GM19035 (cell line): ENCODE data around the gene MAP2K5.

Source experiments
- ATAC-seq: cut with Tn5 transposase; IDR thresholded peaks from one replicate; pipeline ENCODE4 v1.9.1; 2021; ENCODE audit not compliant: unreplicated experiment

The MAP2K5 gene

DNA sequence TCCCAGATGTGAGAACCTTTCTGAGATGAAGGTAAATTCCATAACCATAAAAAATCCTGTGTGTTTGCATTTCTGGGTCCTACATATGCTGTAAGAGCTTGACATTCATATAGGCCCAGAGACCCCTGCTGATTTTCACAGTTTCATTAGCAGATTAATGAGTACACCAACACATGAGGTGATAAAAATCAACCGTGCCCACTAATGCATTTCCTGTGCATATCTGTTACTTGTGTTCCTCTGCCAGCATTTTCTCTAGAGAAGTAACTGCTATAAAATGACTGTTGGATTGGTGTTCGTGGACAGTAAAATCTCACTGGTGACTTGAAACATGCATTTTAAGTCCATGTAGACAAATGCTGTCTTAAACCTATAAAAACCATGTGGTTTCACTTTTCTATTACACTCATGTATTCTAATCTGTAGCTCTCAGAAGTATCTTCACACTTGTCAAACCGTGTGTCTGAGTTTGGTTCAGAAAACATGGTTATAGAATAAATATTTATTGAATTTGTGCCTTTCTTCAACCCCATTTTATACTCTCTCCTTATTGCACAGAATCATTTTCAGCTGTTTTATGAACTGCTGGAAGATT is 14.6 kb downstream of the MAP2K5 start:
- ATAC-seq, result no peak

DNA sequence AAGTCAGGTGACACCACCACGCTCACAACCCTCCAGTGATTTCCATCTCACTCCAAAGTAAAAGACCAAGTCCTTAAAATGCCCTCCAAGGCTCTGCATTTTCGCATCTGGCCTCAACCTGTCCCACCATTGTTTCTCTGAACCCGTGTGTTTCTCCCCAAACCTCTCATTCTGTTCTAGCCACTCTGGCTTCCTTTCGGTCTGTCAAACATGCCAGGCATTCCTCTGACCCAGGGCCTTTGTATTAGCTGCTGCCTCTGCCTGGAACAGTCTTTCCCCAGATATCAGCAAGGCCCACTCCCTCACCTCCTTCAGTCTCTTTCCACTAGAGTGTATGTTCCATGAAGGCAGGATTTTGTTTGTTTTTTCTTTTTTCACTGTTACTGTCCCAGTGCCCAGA is 16.0 kb downstream of the MAP2K5 start:
- no peak for ATAC-seq

DNA sequence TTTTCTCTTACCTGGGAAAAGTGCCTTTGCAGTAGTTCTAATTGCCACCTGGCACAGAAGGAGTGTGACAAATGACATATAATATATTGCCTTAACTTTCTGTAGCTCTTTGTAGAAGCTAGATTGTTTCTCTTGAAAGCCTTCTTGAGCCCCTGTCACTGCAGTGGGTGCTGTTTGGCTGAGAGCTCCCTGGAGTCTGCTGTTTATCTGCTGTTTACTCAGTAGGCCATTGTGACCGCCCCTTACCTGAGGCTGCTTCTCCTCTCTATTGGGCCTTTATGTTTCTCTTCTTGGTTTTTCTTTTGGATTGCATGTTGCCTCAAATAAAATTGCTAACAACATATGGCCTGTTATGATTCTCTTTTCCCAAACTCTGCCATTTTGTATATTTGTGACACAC is 16.7 kb downstream of the MAP2K5 start:
- no peak for ATAC-seq

DNA sequence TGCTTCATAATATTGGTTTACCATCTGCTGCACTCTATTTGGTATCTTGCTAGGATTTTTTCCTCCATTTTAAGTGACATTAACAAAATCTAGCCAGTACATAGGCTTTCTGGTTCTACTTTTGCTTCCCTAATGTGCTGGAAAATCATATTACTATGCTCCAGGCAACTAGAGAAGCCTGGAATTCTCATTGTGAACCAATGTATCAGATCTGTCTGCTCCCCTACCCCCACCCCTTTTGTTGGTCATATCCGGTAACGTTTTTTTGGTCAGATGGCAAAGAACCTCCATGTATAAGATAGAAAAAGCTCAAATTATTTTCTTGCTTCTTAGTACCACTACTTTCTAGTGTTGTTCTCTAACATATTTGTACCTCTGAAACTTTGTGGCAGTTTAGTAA is 17.1 kb downstream of the MAP2K5 start:
- ATAC-seq, result no peak

DNA sequence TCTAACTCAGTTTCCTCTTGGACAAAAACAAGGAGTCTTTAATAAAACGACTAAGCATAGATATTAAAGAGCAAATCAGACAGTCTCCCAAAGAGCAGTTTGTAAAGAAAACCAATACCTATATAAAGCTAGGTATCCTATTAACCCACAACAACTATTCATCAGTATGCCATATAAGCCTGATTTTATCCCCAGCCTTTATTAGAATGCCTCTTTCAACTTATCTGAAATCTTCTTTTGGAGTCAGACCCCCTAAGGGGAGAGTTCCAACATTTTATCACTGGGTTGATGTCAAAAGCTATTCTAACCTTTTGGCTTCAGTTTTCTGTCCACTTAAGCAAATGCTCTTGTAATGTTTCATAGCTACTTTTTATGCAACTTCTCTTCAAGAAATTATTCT is 17.8 kb downstream of the MAP2K5 start:
- no peak for ATAC-seq

DNA sequence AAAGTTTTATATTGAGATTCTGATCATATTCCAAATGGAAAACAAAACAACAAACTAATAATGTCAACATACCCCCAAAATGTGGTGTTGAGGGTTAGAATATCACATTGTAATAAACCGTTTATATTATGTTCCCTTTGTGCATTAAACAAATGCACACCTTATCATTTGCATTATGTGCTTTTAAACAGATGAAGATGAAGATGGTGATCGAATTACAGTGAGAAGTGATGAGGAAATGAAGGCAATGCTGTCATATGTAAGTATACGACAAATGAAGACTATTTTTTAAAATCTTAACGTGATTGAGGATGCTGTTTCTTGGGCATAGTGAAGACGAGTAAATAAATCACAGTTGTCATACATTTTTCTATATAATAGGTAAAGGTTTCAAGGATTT is 20.6 kb downstream of the MAP2K5 start:
- ATAC-seq, result no peak

DNA sequence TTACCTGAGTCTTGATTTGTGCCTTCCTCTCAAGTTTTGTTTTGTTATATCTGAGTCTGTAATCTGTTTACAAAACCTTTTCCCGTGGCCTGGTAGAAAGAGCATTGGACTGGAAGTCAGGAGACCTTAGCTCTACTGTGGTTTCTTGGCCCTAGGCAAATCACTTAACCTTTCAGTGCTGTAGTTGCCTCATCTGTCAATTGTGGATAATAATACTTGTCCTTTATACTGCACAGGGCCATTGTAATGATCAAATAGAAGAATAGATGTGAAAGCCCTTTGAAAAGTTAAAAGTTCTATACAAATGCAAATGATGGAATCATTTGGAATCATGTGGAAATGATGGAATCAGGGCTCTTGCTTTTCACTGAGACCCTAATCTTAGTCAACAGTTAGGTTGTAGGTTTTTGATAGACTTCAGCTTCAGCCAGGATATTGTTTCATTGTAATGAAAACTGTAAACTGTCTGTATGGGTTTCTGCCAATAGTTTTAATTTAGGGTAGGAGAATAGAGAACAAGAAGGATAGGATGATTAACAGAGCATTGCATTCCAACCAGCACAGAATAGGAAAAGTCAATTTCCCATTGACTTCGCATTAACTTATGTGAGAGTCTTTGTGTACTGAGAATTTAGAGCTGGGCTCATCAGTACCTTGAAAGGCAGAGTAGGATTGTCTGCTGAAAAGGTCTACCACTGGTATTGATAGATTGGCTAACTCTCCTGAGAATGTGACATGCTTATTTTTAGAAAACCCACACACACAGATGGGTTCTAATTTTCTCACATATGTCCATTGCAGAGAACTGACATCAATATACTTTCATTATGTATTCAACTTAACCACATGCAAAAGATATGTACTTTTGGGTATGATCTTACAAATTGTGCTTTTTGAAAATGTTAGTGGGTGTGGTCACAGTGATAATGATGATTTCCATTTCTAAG is 21.8 kb downstream of the MAP2K5 start:
- peak; percentile 94 for ATAC-seq

DNA sequence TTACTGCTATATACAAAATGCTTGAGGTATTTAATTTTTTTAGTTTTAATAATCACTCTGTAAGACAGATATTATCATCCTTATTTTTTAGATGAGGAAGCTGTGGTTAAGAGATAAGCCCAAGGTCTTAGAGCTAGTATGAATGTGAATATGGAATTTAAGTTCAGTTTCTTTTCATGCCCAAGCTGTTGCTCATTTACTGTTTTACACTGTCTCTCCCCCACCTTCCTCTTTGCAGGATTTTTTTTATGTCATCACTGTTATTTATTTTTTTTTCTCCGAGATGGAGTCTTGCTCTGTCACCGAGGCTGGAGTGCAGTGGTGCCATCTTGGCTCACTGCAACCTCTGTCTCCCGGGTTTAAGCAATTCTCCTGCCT is 22.5 kb downstream of the MAP2K5 start:
- ATAC-seq, result peak; percentile 40

DNA sequence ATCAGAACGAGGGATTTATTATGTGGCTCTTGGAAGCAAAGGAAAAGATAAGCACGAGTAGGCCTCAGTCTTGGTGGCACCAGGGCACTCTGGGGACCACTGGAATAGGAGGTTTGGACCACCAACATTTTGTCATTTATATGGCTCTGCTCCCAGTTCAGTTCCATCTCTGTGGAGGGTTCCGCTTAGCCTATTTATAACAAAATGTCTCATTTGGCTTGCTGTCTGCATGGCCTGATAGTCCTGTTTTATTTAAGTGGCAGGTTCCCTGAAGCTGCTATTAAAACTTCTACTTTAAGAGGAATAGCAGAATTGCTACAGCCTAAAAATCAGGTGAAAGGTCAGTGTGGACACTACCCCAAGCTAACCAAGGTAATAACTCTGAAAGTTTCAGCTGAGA is 27.2 kb downstream of the MAP2K5 start:
- no peak for ATAC-seq

DNA sequence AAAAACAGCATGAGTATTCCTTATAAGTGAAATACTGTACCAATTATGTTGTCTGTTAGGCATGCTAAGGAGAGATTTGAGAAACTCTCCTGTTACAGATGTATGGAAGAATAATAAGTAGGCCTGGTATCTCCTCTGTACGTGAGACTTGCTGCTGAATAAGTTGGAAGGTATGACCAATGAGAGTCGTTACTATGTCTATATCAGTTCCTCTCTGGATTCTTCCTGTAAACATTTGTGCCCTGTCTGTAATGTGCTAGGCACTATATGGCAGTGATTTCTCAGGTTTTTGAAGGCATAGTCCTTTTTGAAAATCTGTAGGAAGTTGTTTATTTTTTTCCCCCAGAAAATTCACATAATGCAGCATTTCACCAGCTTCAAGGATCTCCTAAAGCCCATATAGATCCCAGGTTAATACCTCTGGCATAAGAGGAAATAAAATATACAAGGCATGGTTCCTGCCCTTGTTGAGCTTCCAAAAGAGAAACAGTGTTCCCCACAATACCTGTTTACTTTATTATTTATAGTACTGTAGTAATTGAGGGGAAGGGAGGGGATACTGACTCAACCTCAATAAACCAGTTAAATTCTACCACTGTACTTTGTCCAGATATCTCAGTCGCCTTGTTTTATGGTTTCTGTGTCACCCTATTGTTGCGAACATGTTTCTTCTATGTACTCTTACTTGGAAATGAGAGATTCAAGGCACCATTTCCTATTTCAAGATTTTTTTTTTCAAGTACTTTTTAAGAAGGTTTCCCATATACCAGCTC is 28.6 kb downstream of the MAP2K5 start:
- no peak for ATAC-seq

DNA sequence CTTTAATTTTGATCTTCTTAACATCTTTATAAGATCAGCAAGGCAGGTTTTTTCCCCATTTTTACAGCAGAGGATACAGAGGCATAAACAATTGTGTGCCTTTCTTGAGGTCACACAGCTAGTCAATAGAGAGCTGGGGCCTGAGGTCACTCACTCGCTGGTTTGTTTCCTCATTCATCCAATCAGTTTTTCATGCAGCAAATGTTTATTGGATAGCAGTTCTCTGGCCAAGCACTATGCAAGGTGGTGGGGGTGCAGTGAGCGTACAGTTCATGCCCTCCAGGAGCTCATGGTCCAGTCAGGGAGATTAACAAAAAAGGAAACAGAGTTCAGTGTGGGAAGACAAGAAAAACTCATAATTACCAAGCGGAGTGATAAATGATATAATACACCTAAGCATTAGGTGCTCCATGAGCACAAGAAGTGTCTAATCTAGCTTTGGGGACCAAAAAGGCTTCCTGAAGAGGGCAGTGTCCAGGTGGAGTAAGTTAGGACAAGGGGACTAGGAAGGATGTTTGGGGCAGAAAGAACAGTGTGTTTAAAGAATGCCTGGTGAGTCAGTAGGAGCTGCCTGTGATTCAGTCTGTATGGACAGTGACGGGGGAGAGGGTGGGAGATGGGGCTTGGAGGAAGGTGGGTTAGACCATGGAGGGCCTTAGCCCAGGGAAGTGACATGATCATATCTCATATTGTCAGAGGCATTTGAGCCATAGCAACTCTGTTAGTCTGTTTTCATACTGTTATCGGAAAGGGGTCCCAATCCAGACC is 29.3 kb downstream of the MAP2K5 start:
- ATAC-seq, result no peak

DNA sequence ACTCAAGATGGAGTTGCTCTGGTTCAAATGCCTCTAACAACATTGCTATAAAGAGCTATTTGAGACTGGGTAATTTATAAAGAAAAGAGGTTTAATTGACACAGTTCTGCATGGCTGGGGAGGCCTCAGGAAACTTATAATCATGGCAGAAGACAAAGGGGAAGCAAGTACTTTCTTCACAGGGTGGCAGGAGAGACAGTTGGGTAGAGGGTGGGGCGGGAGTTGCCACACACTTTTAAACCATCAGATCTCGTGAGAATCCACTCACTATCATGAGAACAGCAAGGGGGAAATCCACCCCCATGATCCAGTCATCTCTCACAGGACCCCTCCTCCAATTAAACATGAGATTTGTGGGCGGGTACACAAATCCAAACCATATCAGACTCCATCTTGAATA is 30.7 kb downstream of the MAP2K5 start:
- ATAC-seq, result no peak

DNA sequence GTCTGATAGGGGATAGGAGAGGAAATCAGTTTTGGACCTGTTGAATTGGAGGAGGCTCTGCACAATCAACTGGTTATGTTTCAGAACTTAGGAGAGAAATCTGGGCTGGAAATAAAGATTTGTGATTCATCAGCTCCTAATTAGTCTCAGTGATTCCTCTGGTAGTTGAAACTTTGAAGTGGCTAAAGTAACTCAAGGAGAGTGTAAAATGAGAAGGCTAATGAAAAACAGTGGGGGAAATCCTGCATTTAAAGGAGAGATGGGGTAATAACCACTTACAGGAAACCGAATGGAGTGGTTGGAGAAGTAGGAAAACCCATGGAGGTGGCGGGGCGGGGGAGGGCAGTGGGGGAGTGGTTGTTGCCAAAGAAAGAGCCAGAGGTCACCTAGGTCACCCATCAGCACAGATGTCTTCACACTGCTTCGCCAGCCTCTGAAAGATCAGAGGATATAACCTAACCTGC is 32.6 kb downstream of the MAP2K5 start:
- no peak for ATAC-seq

DNA sequence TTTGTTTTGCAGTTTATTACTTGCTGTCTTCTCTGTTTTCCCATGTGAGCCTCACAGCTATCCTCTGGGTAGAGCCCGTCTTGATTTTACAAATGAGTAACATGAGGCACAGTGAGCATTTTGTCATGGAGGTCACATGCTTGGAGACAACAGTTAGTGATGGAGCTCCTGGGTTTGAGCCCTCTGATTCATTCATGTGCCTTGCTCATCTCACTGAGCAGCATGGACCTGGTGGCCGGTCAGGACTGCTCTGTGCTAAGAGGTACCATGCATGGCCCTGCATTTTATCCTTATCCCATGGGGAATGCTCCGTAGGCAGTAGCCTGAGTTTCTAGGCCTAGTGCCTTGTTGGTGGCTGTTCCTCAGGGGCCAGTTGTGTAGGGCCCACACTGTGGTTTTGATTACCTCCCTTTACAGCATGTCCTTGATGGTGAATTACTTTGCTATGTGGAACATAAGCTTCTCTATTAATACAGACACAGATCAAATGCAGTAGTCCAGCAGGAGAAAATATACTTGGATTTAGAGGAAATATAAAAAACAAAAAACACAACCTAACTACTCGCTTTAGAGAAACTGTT is 35.6 kb downstream of the MAP2K5 start:
- ATAC-seq, result no peak

DNA sequence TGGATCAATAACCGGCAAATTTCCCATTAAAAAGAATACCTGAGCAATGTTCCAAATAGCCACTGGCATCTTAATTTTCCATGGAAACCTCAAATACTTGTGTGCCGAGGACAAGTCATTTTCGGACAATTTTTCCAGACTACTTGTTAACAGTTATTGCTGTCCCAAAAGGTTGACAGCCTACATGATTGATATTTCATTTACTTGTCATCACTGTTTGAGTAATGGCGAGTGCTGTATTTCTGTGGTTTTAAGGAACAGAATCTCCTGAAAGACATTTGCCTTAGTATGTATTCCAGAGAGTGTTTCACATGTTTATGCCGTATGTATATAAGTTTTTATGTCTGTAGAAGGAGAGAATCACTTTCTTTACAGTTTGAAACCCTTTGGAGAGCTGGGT is 36.7 kb downstream of the MAP2K5 start:
- ATAC-seq, result no peak

DNA sequence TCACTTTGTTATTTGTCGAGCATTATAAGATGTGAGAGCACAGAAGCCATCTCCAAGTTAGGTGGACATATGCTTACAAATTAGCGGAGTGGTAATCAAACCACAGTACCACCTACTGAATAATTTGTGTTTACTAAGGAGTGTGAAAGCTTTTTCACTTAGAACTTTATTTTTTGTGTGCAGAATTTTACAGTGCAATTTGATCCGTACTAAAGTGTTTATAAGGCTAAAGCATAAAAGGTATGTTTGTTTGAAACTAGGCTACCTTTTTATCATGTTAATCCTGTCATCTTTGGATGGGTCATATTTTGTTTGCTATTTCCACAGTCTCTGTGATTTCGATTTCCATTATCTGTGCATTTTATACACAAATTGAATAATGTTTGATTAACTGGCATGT is 37.5 kb downstream of the MAP2K5 start:
- ATAC-seq, result no peak

DNA sequence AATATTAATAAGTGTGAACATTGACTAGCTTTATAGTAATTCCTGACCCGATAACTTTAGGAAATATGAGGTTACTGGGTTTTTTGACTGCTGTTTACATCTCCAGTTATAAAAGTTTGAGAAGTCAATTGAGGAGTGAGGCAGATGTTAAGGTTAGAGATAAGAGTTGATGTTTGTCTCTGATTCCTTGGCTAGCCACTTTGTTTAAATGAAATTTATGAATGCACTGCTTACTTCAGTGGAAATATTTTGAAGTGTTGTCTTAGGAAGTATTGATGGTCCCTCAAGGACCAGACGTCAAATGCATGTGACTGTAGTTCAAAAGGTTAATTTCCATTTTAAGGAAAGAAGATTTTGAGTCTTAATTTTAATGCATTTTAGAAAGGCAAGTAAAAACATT is 41.7 kb downstream of the MAP2K5 start:
- no peak for ATAC-seq

DNA sequence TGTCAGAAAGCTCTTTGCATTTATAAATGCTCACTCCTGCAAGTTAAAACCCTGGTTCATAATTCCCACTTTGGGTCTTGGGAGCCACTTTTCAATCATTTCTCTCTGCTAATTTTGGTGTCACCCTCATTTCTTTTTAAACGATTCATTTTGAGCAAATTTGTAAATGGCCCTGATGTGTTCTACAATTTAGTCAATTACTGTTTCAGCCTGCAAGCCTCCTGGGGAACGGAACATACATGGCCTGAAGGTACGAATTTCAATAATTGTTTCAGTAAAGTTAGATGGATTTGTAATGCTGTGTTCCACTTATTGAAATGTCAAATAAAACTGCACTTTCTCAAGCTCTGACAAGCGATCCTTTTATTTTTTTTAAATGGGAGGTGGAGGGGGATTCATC is 43.2 kb downstream of the MAP2K5 start:
- no peak for ATAC-seq

DNA sequence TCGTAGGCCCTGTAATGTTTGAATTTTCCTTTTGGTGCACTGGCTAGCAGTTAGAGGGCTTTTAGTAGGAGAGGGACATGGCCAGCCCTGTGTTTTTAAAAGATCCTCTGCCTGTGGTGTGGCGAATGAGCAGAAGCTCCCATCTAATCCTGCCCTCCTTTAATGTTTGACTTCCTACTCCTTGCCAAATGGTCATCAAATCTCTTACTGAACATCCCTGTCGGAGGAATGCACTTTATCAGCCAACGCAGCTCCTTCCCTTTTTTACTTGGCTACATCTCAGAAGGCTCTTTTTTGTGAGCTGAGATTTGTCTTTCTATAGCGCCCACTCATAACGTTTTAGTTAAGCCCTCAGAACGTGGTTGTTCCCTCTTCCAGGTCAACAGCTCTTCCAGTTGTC is 44.8 kb downstream of the MAP2K5 start:
- ATAC-seq, result no peak

DNA sequence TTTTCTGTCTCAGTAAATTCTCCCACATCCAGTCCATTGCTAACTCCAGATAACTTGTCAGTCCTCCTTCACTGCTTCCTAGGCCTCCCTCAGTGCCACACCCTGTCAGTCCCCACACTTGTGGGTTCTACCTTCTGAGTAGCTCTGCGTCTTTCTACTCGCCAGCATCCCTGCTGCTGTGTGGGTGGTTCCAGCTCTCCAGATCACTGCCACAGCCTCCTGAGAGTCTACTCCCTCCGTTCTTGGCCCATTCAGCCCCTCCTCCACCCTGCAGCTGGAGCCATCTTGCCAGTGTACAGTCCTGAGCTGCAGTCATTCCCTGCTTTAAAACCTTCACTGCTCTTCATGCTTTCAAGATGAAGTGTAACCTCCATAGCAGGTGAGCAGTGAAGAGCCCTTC is 45.3 kb downstream of the MAP2K5 start:
- ATAC-seq, result no peak

DNA sequence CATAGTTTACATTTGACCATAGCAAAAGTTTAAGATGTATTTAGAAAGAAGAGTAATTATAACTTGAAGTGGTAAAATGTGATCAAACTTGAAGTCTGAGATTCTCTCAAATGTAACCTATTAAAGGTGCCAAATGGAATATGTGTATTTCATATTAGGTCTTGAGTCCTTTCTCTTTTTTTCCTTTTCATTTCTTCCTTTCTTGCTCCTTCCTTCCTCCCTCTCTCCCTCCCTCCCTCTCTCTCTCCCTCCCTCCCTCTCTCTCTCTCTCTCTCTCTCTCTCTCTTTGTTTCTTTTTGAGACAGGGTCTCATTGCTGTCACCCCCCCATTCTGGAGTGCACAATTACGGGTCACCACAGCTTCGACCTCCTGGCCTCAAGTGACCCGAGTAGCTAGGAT is 47.7 kb downstream of the MAP2K5 start:
- ATAC-seq, result no peak
